ENCODE results near the gene MAGI3.

Gene MAGI3

DNA sequence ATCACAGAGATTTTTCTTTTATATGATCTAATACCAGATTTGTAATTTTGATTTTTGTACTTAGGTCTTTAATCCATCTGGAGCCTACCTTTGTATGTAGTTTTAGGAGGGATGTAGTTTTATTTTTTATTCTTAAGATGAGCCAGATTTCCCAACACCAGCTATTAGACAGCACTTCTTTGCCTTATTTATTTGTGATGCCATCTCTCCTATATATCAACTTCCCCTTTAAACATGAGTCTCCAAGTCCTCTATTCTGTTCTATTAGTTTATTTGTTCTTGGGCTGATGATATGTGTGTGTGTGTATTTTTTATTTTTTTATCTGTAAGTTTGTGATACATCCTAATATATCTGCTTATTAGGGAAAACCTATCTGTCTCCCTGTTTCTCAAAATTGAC, 274.8 kb downstream of the MAGI3 start:
- Histone ChIP-seq H2BK120ac (ENCODE audit: insufficient read depth, low read length, poor library complexity) (no peak overlapping the region), H2AK5ac (ENCODE audit: low read length) (no peak overlapping the region), H3K4me2 (ENCODE audit: low read length) (no peak overlapping the region), H3K9ac (ENCODE audit: low read length) (no peak overlapping the region), H3K27me3 (ENCODE audit: insufficient read depth, low read length) (no peaks in the 10 kb centered on the region), H4K91ac (ENCODE audit: low read depth, low read length) (no peak overlapping the region), H3K4ac (ENCODE audit: low read depth, low read length) (no peak overlapping the region), H3K36me3 (ENCODE audit: control insufficient read depth in 1 of 2, insufficient read depth in 2 of 2, low read length in 2 of 2) (peaks cover 1 to 3% of the 10 kb centered on the region in 2 experiments), H3K79me2 (ENCODE audit: control insufficient read depth, insufficient read depth, low read length, poor library complexity) (no peaks in the 10 kb centered on the region), H3K79me1 (ENCODE audit: low read length) (no peaks in the 10 kb centered on the region), H3K18ac (ENCODE audit: low read length) (no peak overlapping the region), H3K27ac (ENCODE audit: low read depth, low read length) (no peak overlapping the region), H2BK12ac (ENCODE audit: low read length) (no peak overlapping the region), H3K4me1 (ENCODE audit: control insufficient read depth in 1 of 2, insufficient read depth in 2 of 2, low read length in 2 of 2) (no peaks in the 10 kb centered on the region), H4K8ac (ENCODE audit: low read depth, low read length) (no peak overlapping the region), H2AFZ (ENCODE audit: insufficient read depth, low read length, poor library complexity) (no peak overlapping the region), H2BK5ac (ENCODE audit: low read depth, low read length, poor library complexity) (no peak overlapping the region), H3K23ac (ENCODE audit: low read length) (no peak overlapping the region), H3K14ac (ENCODE audit: low read length) (no peak overlapping the region), H4K12ac (ENCODE audit: low read depth, low read length) (no peak overlapping the region), H3K9me3 (ENCODE audit: insufficient read depth, low read depth, low read length) (no peaks in the 10 kb centered on the region), H3K4me3 (ENCODE audit: low read depth, low read length) (no peak overlapping the region)
- DNase-seq, result no peak

DNA sequence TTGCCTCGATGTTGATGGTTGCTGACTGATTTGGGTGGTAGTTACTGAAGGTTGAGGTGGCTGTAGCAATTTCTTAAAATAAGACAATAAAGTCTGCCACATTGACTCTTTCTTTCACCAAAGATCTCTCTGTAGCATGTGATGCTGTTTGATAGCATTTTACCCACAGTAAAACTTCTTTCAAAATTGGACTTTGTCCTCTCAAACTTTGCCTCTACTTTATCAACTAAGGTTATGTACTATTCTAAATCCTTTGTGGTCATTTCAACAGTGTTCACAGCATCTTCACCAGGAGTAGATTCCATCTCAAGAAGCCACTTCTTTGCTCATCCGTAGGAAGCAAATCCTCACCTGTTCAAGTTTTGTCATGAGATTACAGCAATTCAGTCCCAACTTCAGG, 275.8 kb downstream of the MAGI3 start:
- Histone ChIP-seq H3K14ac (ENCODE audit: low read length) (no peak overlapping the region), H3K9ac (ENCODE audit: low read length) (no peak overlapping the region), H3K27me3 (ENCODE audit: insufficient read depth, low read length) (no peaks in the 10 kb centered on the region), H4K12ac (ENCODE audit: low read depth, low read length) (no peak overlapping the region), H4K8ac (ENCODE audit: low read depth, low read length) (no peak overlapping the region), H3K4me2 (ENCODE audit: low read length) (no peak overlapping the region), H3K79me2 (ENCODE audit: control insufficient read depth, insufficient read depth, low read length, poor library complexity) (no peaks in the 10 kb centered on the region), H2BK12ac (ENCODE audit: low read length) (no peak overlapping the region), H2BK5ac (ENCODE audit: low read depth, low read length, poor library complexity) (no peak overlapping the region), H2BK120ac (ENCODE audit: insufficient read depth, low read length, poor library complexity) (no peak overlapping the region), H3K4me3 (ENCODE audit: low read depth, low read length) (no peak overlapping the region), H3K79me1 (ENCODE audit: low read length) (no peaks in the 10 kb centered on the region), H3K18ac (ENCODE audit: low read length) (no peak overlapping the region), H2AK5ac (ENCODE audit: low read length) (no peak overlapping the region), H3K9me3 (ENCODE audit: insufficient read depth, low read depth, low read length) (no peaks in the 10 kb centered on the region), H3K23ac (ENCODE audit: low read length) (no peak overlapping the region), H2AFZ (ENCODE audit: insufficient read depth, low read length, poor library complexity) (no peak overlapping the region), H3K4me1 (ENCODE audit: control insufficient read depth in 1 of 2, insufficient read depth in 2 of 2, low read length in 2 of 2) (no peaks in the 10 kb centered on the region), H3K4ac (ENCODE audit: low read depth, low read length) (no peak overlapping the region), H3K36me3 (ENCODE audit: control insufficient read depth in 1 of 2, insufficient read depth in 2 of 2, low read length in 2 of 2) (no peaks in the 10 kb centered on the region), H3K27ac (ENCODE audit: low read depth, low read length) (no peak overlapping the region), H4K91ac (ENCODE audit: low read depth, low read length) (no peak overlapping the region)
- whole genome bisulfite sequencing (ENCODE audit: extremely low coverage, insufficient coverage, insufficient read length), result no CpG with 5 or more reads among the region's 2 CpGs
- no peak for DNase-seq

DNA sequence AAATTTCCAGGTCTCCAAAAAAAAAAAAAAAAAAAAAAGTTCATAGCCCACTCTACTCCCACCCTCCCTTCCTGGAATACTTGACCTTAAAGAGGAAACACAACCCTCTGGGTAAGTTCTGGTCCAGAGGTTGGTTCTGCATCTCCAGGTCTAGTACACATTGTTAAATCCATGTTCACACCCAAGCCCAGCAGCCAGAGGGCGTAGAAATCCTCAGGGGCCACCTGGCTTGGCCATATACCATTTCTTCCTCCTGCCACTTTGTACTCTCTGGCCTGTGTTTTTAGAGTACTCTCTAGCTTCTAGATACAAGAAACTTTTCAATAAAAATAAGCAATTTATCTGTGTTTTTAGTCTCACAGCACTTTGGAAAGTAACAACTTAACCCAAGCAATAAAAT, 279.7 kb downstream of the MAGI3 start:
- Histone ChIP-seq H2AK5ac (ENCODE audit: low read length) (no peak overlapping the region), H3K9me3 (ENCODE audit: insufficient read depth, low read depth, low read length) (no peaks in the 10 kb centered on the region), H3K27me3 (ENCODE audit: insufficient read depth, low read length) (no peaks in the 10 kb centered on the region), H3K4ac (ENCODE audit: low read depth, low read length) (no peak overlapping the region), H3K36me3 (ENCODE audit: control insufficient read depth in 1 of 2, insufficient read depth in 2 of 2, low read length in 2 of 2) (peaks cover 2 to 4% of the 10 kb centered on the region in 2 experiments), H2BK12ac (ENCODE audit: low read length) (no peak overlapping the region), H2BK120ac (ENCODE audit: insufficient read depth, low read length, poor library complexity) (no peak overlapping the region), H3K79me1 (ENCODE audit: low read length) (no peaks in the 10 kb centered on the region), H2AFZ (ENCODE audit: insufficient read depth, low read length, poor library complexity) (no peak overlapping the region), H3K23ac (ENCODE audit: low read length) (no peak overlapping the region), H3K4me3 (ENCODE audit: low read depth, low read length) (no peak overlapping the region), H4K91ac (ENCODE audit: low read depth, low read length) (no peak overlapping the region), H3K18ac (ENCODE audit: low read length) (no peak overlapping the region), H2BK5ac (ENCODE audit: low read depth, low read length, poor library complexity) (no peak overlapping the region), H3K9ac (ENCODE audit: low read length) (no peak overlapping the region), H3K14ac (ENCODE audit: low read length) (no peak overlapping the region), H3K4me2 (ENCODE audit: low read length) (no peak overlapping the region), H3K4me1 (ENCODE audit: control insufficient read depth in 1 of 2, insufficient read depth in 2 of 2, low read length in 2 of 2) (no peaks in the 10 kb centered on the region), H3K79me2 (ENCODE audit: control insufficient read depth, insufficient read depth, low read length, poor library complexity) (no peaks in the 10 kb centered on the region), H4K12ac (ENCODE audit: low read depth, low read length) (no peak overlapping the region), H3K27ac (ENCODE audit: low read depth, low read length) (no peak overlapping the region), H4K8ac (ENCODE audit: low read depth, low read length) (no peak overlapping the region)
- no CpG with 5 or more reads among the region's 1 CpG for WGBS (ENCODE audit: extremely low coverage, insufficient coverage, insufficient read length)
- DNase-seq, result no peak

DNA sequence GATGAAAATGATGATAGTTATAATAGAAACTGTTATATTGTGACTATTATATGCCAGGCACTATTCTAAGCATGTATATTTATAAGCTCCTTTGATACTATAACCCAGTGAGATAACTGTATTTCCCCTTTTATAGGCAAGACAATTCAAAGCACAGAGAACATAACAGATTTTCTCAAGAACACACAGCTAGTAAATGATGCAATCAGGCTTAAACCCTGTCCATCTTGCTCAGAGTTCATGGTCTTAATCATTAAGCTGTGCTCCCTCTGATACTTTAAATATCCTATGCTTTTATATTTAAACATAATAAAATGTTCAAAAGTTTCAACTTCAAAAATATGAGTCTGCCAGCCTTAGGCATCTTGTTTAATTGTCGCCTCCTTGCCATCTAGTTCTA, 280.3 kb downstream of the MAGI3 start:
- Histone ChIP-seq H3K36me3 (ENCODE audit: control insufficient read depth in 1 of 2, insufficient read depth in 2 of 2, low read length in 2 of 2) (peaks cover 2 to 4% of the 10 kb centered on the region in 2 experiments), H2BK12ac (ENCODE audit: low read length) (no peak overlapping the region), H2BK5ac (ENCODE audit: low read depth, low read length, poor library complexity) (no peak overlapping the region), H3K4me1 (ENCODE audit: control insufficient read depth in 1 of 2, insufficient read depth in 2 of 2, low read length in 2 of 2) (no peaks in the 10 kb centered on the region), H4K91ac (ENCODE audit: low read depth, low read length) (no peak overlapping the region), H3K27me3 (ENCODE audit: insufficient read depth, low read length) (no peaks in the 10 kb centered on the region), H3K4me2 (ENCODE audit: low read length) (no peak overlapping the region), H3K9me3 (ENCODE audit: insufficient read depth, low read depth, low read length) (no peaks in the 10 kb centered on the region), H3K79me2 (ENCODE audit: control insufficient read depth, insufficient read depth, low read length, poor library complexity) (no peaks in the 10 kb centered on the region), H3K79me1 (ENCODE audit: low read length) (no peaks in the 10 kb centered on the region), H4K8ac (ENCODE audit: low read depth, low read length) (no peak overlapping the region), H2AFZ (ENCODE audit: insufficient read depth, low read length, poor library complexity) (no peak overlapping the region), H3K18ac (ENCODE audit: low read length) (no peak overlapping the region), H3K4me3 (ENCODE audit: low read depth, low read length) (no peak overlapping the region), H2BK120ac (ENCODE audit: insufficient read depth, low read length, poor library complexity) (no peak overlapping the region), H3K27ac (ENCODE audit: low read depth, low read length) (no peak overlapping the region), H3K9ac (ENCODE audit: low read length) (no peak overlapping the region), H2AK5ac (ENCODE audit: low read length) (no peak overlapping the region), H3K4ac (ENCODE audit: low read depth, low read length) (no peak overlapping the region), H4K12ac (ENCODE audit: low read depth, low read length) (no peak overlapping the region), H3K14ac (ENCODE audit: low read length) (no peak overlapping the region), H3K23ac (ENCODE audit: low read length) (no peak overlapping the region)
- no peak for DNase-seq
- no CpG with 5 or more reads among the region's 1 CpG for WGBS (ENCODE audit: extremely low coverage, insufficient coverage, insufficient read length)

Data from trophoblast cell (in vitro differentiated cells and primary cell).